Frontal cortex (tissue), 4 donors: ENCODE results near the gene CCND2. TPM values are rescaled to one million over a fixed set of nuclear protein-coding genes. Genes with fewer than 3 reads are reported as not detected.
"Not testable (repeated sequence)": the region's sequence is repeated elsewhere in the genome, so short reads cannot be mapped to it uniquely, and the experiment has no call there.

ENCODE experiments used
- DNase-seq, 2 donors: peaks; one replicate each; pipeline ENCODE4 v3.0.0; 2012; ENCODE audit warnings: low spot score in 2 of 2
- FAIRE-seq: peaks from 2 replicates; lab custom pipeline; 2012; peaks lifted over from hg19 to GRCh38; lab: Jason Lieb, UNC
- total RNA-seq: library from RNA; depleted of rRNA; stranded (reverse); fragments of >200 nt; gene quantifications from one replicate; pipeline ENCODE4 v1.2.3, GENCODE V29; 2014
- donor health status: control.
- donor health status: control.
- donor health status: control.

Gene CCND2
- total RNA-seq = 161 TPM

GRCh38 chr12:4273652-4274395 is at the start of gene CCND2:
TSS of gene CCND2 (plus strand) at chr12:4273762. CDS start at chr12:4274041, 279 bp downstream.
- DNase-seq (peak; percentile 80 to 89), FAIRE-seq (no peak)

- no peak for DNase-seq
- FAIRE-seq = no peak
These were observed 49.2 kb upstream of the CCND2 start for GRCh38 chr12:4224206-4224889.

GRCh38 chr12:4225571-4225970 is 48.0 kb upstream of the CCND2 start:
- FAIRE-seq (no peak), DNase-seq (no peak)

GRCh38 chr12:4227046-4227445 is 46.5 kb upstream of the CCND2 start:
- FAIRE-seq (no peak), DNase-seq (no peak)

GRCh38 chr12:4228122-4228580 is 45.4 kb upstream of the CCND2 start:
- FAIRE-seq (no peak), DNase-seq (no peak)

GRCh38 chr12:4230526-4230925 is 43.0 kb upstream of the CCND2 start:
- DNase-seq (no peak), FAIRE-seq (no peak)

GRCh38 chr12:4238577-4238976 is 35.0 kb upstream of the CCND2 start:
- DNase-seq (no peak), FAIRE-seq (no peak)

- DNase-seq (no peak), FAIRE-seq (no peak)
These were observed 33.8 kb upstream of the CCND2 start for GRCh38 chr12:4239746-4240145.

- DNase-seq (no peak), FAIRE-seq (no peak)
These were observed 33.3 kb upstream of the CCND2 start for GRCh38 chr12:4240161-4240783.

- FAIRE-seq (no peak), DNase-seq (no peak)
These were observed 32.6 kb upstream of the CCND2 start for GRCh38 chr12:4240981-4241380.

- FAIRE-seq (no peak), DNase-seq (no peak)
These were observed 32.0 kb upstream of the CCND2 start for GRCh38 chr12:4241592-4241991.

- DNase-seq = no peak
- FAIRE-seq = no peak
These were observed 31.0 kb upstream of the CCND2 start for GRCh38 chr12:4242595-4242994.

GRCh38 chr12:4243091-4243490 is 30.5 kb upstream of the CCND2 start:
- FAIRE-seq (no peak), DNase-seq (no peak)

GRCh38 chr12:4243491-4244100 is 30.0 kb upstream of the CCND2 start:
- FAIRE-seq, DNase-seq: not testable (repeated sequence)

GRCh38 chr12:4244868-4245267 is 28.7 kb upstream of the CCND2 start:
- no peak for FAIRE-seq
- no peak for DNase-seq

GRCh38 chr12:4245446-4245845 is 28.1 kb upstream of the CCND2 start:
- FAIRE-seq (no peak), DNase-seq (no peak)

- DNase-seq (no peak), FAIRE-seq (no peak)
These were observed 27.4 kb upstream of the CCND2 start for GRCh38 chr12:4246116-4246515.

GRCh38 chr12:4250691-4251090 is 22.9 kb upstream of the CCND2 start:
- FAIRE-seq (no peak), DNase-seq (no peak)

GRCh38 chr12:4251216-4251891 is 22.2 kb upstream of the CCND2 start:
- no peak for DNase-seq
- FAIRE-seq = no peak

GRCh38 chr12:4251967-4252366 is 21.6 kb upstream of the CCND2 start:
- FAIRE-seq (no peak), DNase-seq (no peak)
